Endothelial cell (in vitro differentiated cells): ENCODE data around the gene BCL11A. TPM values are rescaled to one million over a fixed set of nuclear protein-coding genes. Genes with fewer than 3 reads are reported as not detected.

Experiments
- DNase-seq: peaks from one replicate; pipeline ENCODE4 v3.0.0; 2021; ENCODE audit warnings: low spot score
- H3K27ac Mint-ChIP-seq: one replicate; pipeline ENCODE4 v1.8.0; 2021; ENCODE audit warnings: mixed read lengths, inconsistent platforms; ENCODE audit not compliant: unreplicated experiment
- H3K27me3 Mint-ChIP-seq: one replicate; pipeline ENCODE4 v1.8.0; 2021; ENCODE audit warnings: mild to moderate bottlenecking, moderate library complexity, mixed read lengths, inconsistent platforms; ENCODE audit not compliant: unreplicated experiment
- H3K36me3 Mint-ChIP-seq: one replicate; pipeline ENCODE4 v1.8.0; 2021; ENCODE audit warnings: mild to moderate bottlenecking, low read depth, mixed read lengths, inconsistent platforms; ENCODE audit not compliant: unreplicated experiment
- H3K4me1 Mint-ChIP-seq: one replicate; pipeline ENCODE4 v1.8.0; 2021; ENCODE audit warnings: mild to moderate bottlenecking, mixed read lengths, inconsistent platforms; ENCODE audit not compliant: unreplicated experiment
- H3K4me3 Mint-ChIP-seq: one replicate; pipeline ENCODE4 v1.8.0; 2021; ENCODE audit warnings: mild to moderate bottlenecking, mixed read lengths, inconsistent platforms; ENCODE audit not compliant: unreplicated experiment
- H3K9me3 Mint-ChIP-seq: one replicate; pipeline ENCODE4 v1.8.0; 2021; ENCODE audit warnings: mixed read lengths, inconsistent platforms; ENCODE audit not compliant: unreplicated experiment
- CTCF ChIP-seq: fragments of 200-600 bp; sonication (generic); IDR thresholded peaks from one replicate; pipeline ENCODE4 v1.5.0; 2021; ENCODE audit warnings: antibody characterized with exemption; ENCODE audit not compliant: unreplicated experiment
- total RNA-seq: library from RNA; stranded (reverse); fragmentation: NEBNext Ultra II Directional; extraction: Animal tissue kit (Norgen Biotek cat#: 25700); gene quantifications from one replicate; pipeline ENCODE4 v1.2.1, GENCODE V29; 2021; ENCODE audit not compliant: unreplicated experiment

Gene BCL11A
- total RNA-seq, 1 donor from 2014 or later: 9.6 TPM

DNA sequence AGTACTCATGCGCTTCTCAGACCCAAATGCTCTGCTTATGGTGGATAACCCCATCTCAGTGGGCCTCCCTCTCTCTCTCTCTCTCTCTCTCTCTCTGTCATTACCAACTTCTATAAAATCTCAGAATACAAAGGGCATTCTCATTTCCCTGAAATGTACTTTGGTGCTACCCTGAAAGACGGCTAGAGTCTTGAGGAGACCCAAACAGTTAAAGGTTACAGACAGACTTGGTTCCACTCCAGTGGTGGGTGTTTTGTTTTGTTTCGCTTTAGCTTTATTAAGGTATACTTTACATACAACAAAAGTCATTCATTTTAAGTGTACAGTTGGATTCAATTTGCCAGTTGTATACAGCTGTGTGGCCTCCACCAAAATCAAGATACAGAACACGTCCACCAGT lies 60.9 kb downstream of the BCL11A start:
- no peak for DNase-seq
- H3K27ac Mint-ChIP-seq: no peak overlapping the region
- no peak overlapping the region for H3K4me3 Mint-ChIP-seq
- peaks cover 4% of the 10 kb centered on the region for H3K36me3 Mint-ChIP-seq
- peaks cover 2% of the 10 kb centered on the region for H3K27me3 Mint-ChIP-seq
- peaks cover 19% of the 10 kb centered on the region for H3K4me1 Mint-ChIP-seq
- H3K9me3 Mint-ChIP-seq: no peaks in the 10 kb centered on the region
- TF ChIP-seq CTCF: no peak

DNA sequence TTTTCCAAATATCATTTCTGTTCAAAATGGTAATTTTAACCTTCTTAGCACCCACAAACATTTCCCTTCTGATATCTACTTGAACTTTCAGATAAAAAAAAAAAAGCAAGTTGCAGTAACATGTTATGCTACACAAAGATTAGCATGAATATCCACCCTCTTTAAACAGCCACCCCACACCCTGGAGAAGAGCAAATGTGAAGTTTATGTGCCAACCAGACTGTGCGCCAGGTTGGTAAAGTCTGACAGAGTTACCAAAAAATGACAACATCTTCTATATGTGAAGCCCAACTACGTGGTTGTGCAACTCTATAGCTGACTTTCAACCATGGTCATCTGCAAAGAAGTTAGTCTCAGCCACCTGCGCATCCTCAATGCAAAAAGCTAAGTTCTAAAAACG lies 62.6 kb downstream of the BCL11A start:
- TF ChIP-seq CTCF: no peak
- Mint-ChIP-seq H3K36me3 (no peaks in the 10 kb centered on the region), H3K4me1 (peaks cover 19% of the 10 kb centered on the region), H3K9me3 (no peaks in the 10 kb centered on the region), H3K27me3 (peaks cover 2% of the 10 kb centered on the region), H3K27ac (no peak overlapping the region), H3K4me3 (no peak overlapping the region)
- no peak for DNase-seq

DNA sequence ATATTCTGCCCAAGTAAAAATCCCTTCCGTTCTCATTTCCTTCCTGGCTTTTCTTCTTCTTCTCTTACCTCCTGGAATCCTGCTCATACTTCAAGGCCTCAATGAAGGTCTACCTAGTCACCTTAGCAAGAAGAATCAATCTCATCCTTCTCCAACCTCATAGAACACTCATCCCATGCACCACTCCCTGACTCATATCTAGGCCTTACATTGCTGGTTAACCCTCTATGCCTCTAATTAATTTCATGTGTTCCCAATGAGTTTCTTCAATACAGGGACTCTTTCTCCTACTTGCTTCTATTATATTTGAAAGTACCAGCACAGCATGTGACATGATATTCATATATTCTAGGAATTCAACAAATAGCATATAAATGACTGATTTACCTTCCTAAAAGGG lies 63.0 kb downstream of the BCL11A start:
- Mint-ChIP-seq H3K9me3 (no peaks in the 10 kb centered on the region), H3K4me3 (no peak overlapping the region), H3K27ac (no peak overlapping the region), H3K36me3 (no peaks in the 10 kb centered on the region), H3K4me1 (peaks cover 19% of the 10 kb centered on the region), H3K27me3 (no peaks in the 10 kb centered on the region)
- no peak for TF ChIP-seq CTCF
- DNase-seq: no peak

DNA sequence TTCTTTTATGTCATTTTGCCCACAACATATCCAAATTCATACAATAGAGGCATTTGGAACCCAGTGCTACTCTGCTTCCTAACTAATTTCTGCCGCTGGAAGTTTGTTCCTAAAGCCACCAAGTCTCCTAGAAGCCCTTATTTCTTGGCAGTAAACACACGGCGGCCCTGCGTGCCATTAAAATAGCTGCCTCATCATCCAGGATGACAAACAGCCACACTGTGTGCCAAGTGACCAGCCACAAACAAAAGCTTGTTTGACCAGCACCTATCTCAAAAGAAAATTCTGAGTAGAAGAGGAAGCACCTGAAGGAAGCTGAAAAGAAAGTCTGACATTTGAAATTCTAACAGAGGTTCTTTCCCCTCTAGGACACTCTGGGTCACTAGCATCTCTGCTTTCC lies 64.2 kb downstream of the BCL11A start:
- no peak for TF ChIP-seq CTCF
- H3K27me3 Mint-ChIP-seq: peaks cover under 1% of the 10 kb centered on the region
- no peak overlapping the region for H3K4me3 Mint-ChIP-seq
- no peak for DNase-seq
- no peaks in the 10 kb centered on the region for H3K36me3 Mint-ChIP-seq
- no peak overlapping the region for H3K27ac Mint-ChIP-seq
- no peaks in the 10 kb centered on the region for H3K9me3 Mint-ChIP-seq
- H3K4me1 Mint-ChIP-seq: peaks cover 19% of the 10 kb centered on the region

- H3K4me1 Mint-ChIP-seq: peaks cover 19% of the 10 kb centered on the region
- TF ChIP-seq CTCF: no peak
- peaks cover 3% of the 10 kb centered on the region for H3K27me3 Mint-ChIP-seq
- no peak overlapping the region for H3K27ac Mint-ChIP-seq
- H3K36me3 Mint-ChIP-seq: no peaks in the 10 kb centered on the region
- H3K4me3 Mint-ChIP-seq: no peak overlapping the region
- no peaks in the 10 kb centered on the region for H3K9me3 Mint-ChIP-seq
- no peak for DNase-seq
Observed at GRCh38 chr2:60488291-60488690, 65.2 kb downstream of the BCL11A start.
